GM23338 (cell line): ENCODE measurements around the gene HS6ST1.

Experiments used
- CREB1 ChIP-seq: fragments of 250-450 bp; sonication (Bioruptor Pico); IDR thresholded peaks from 2 replicates; pipeline ENCODE4 v1.5.0; 2020; ENCODE audit warnings: low read depth, mild to moderate bottlenecking, moderate library complexity
- CTCF ChIP-seq, 2 experiments: fragments of 200-600 bp in 1 of 2; sonication (generic) in 1 of 2; conservative IDR thresholded peaks; 2 replicates each; pipeline versions ENCODE4 v1.5.1 to v1.6.1; 2016 to 2017; ENCODE audit warnings: antibody characterized with exemption in 2 of 2, low read depth in 2 of 2, mild to moderate bottlenecking in 2 of 2, moderate library complexity in 1 of 2
- ETS1 ChIP-seq: IDR thresholded peaks from 2 replicates; pipeline ENCODE4 v1.6.1; 2016; ENCODE audit warnings: antibody characterized with exemption
- EZH2 ChIP-seq: fragments of 200-600 bp; sonication (generic); IDR thresholded peaks from one replicate; pipeline ENCODE4 v1.8.0; 2017; ENCODE audit warnings: antibody characterized with exemption, mild to moderate bottlenecking, low read depth; ENCODE audit not compliant: unreplicated experiment
- EZH2phosphoT487 ChIP-seq: fragments of 200-600 bp; sonication (generic); IDR thresholded peaks from one replicate; pipeline ENCODE4 v1.8.1; 2018; ENCODE audit warnings: antibody characterized with exemption; ENCODE audit not compliant: unreplicated experiment
- JUNB ChIP-seq: IDR thresholded peaks from one replicate; pipeline ENCODE4 v1.6.1; 2016; ENCODE audit warnings: antibody characterized with exemption; ENCODE audit not compliant: unreplicated experiment
- POLR2AphosphoS5 ChIP-seq: IDR thresholded peaks from 2 replicates; pipeline ENCODE4 v1.6.1; 2016; ENCODE audit warnings: antibody characterized with exemption, low read depth
- REST ChIP-seq: IDR thresholded peaks from one replicate; pipeline ENCODE4 v1.6.1; 2018; ENCODE audit warnings: antibody characterized with exemption; ENCODE audit not compliant: unreplicated experiment
- STAT1 ChIP-seq: IDR thresholded peaks from one replicate; pipeline ENCODE4 v1.6.1; 2016; ENCODE audit warnings: antibody characterized with exemption; ENCODE audit not compliant: unreplicated experiment
- ZNF114 ChIP-seq: fragments of 250-450 bp; sonication (Bioruptor Pico); IDR thresholded peaks from 2 replicates; pipeline ENCODE4 v1.5.0; 2020; ENCODE audit warnings: mild to moderate bottlenecking, moderate library complexity

GRCh38 chr2:128309280-128310093, 9.2 kb downstream of the HS6ST1 start:
- TF ChIP-seq CTCF (conservative IDR thresholded peaks at IDR 0.05; ENCODE audit: low read depth in 2 of 2) (no peak), ZNF114 (no peak), POLR2AphosphoS5 (no peak), REST (no peak), EZH2 (no peak), STAT1 (no peak), ETS1 (no peak), EZH2phosphoT487 (no peak), CREB1 (CRISPR knock-in tag) (no peak), JUNB (no peak)
